GM19328 (cell line): Measurements from ENCODE around the gene PYHIN1.

ENCODE experiments used
- ATAC-seq: cut with Tn5 transposase; IDR thresholded peaks from one replicate; pipeline ENCODE4 v1.9.1; 2021; ENCODE audit warnings: mild to moderate bottlenecking, moderate library complexity; ENCODE audit not compliant: unreplicated experiment

Gene PYHIN1

GRCh38 chr1:158931055-158931737 is at the start of gene PYHIN1:
PYHIN1 (plus strand) TSS chr1:158931552; CDS start chr1:158936911, 5,359 bp downstream.
- no peak for ATAC-seq

- no peak for ATAC-seq
Measured at GRCh38 chr1:158893654-158894053, 37.7 kb upstream of the PYHIN1 start.

GRCh38 chr1:158898722-158899121 is 32.6 kb upstream of the PYHIN1 start:
- no peak for ATAC-seq

GRCh38 chr1:158901623-158902022 is 29.7 kb upstream of the PYHIN1 start:
- ATAC-seq, result no peak

- no peak for ATAC-seq
Measured at GRCh38 chr1:158916085-158916484, 15.3 kb upstream of the PYHIN1 start.

- ATAC-seq, result no peak
Measured at GRCh38 chr1:158924677-158925076, 6.7 kb upstream of the PYHIN1 start.

GRCh38 chr1:158930504-158930903 is 848 bp upstream of the PYHIN1 start:
- ATAC-seq, result no peak

- ATAC-seq, result no peak
Measured at GRCh38 chr1:158932171-158932570, 819 bp downstream of the PYHIN1 start.

GRCh38 chr1:158933621-158934020 is 2.3 kb downstream of the PYHIN1 start:
- no peak for ATAC-seq

GRCh38 chr1:158939180-158939579 is 7.8 kb downstream of the PYHIN1 start:
- ATAC-seq, result no peak

GRCh38 chr1:158941317-158941716 is 10.0 kb downstream of the PYHIN1 start:
- ATAC-seq, result no peak

- ATAC-seq, result no peak
Measured at GRCh38 chr1:158942490-158942889, 11.1 kb downstream of the PYHIN1 start.

GRCh38 chr1:158943059-158943458 is 11.7 kb downstream of the PYHIN1 start:
- no peak for ATAC-seq

GRCh38 chr1:158945061-158945460 is 13.7 kb downstream of the PYHIN1 start:
- no peak for ATAC-seq

GRCh38 chr1:158946785-158947184 is 15.4 kb downstream of the PYHIN1 start:
- no peak for ATAC-seq

GRCh38 chr1:158951956-158952355 is 20.6 kb downstream of the PYHIN1 start:
- no peak for ATAC-seq

- ATAC-seq, result no peak
Measured at GRCh38 chr1:158952416-158952815, 21.1 kb downstream of the PYHIN1 start.

- no peak for ATAC-seq
Measured at GRCh38 chr1:158961178-158961577, 29.8 kb downstream of the PYHIN1 start.

GRCh38 chr1:158962983-158963382 is 31.6 kb downstream of the PYHIN1 start:
- no peak for ATAC-seq

- no peak for ATAC-seq
Measured at GRCh38 chr1:158969166-158969565, 37.8 kb downstream of the PYHIN1 start.

GRCh38 chr1:158969855-158970254 is 38.5 kb downstream of the PYHIN1 start:
- no peak for ATAC-seq

GRCh38 chr1:158972841-158973240 is 41.5 kb downstream of the PYHIN1 start:
- ATAC-seq, result no peak

- ATAC-seq, result no peak
Measured at GRCh38 chr1:158976219-158976618, 44.9 kb downstream of the PYHIN1 start.
